ENCODE measurements around the gene GAK.

DNA sequence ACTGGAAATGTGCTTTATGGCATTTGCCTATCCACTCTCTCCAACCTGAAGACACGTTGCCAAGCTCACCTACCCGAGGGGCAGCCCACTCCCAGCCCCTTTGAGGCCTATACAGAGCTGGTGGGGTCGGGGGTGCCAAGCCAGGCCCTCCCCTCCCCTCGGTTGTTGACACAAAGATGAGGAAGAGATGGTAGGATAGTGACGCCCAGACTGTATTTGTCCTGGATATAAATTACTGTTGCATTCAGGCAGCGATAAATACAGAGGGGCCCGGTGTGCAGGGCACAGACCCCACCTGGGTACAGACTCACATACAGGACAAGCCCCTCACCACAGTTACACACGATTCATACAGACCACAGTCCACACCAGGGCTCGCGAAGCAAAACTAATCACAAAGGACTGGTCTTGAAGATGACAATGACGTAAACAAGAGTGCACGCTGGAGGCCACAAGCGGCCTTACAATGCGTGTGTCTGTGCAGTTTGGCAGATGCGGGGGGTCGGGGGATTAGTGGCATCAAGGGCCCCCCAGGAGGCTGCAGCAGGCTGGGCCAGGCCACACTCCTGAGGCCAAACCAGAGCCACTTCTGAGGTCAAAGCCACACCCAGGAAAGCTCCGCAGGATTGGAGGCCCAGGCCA is 26.7 kb upstream of the GAK start:
- TF ChIP-seq TAF1 (IDR thresholded peaks at IDR 0.05; ENCODE audit: borderline replicate concordance, insufficient read depth, low read length) (no peak), POLR2AphosphoS5 (IDR thresholded peaks at IDR 0.05; ENCODE audit: low read depth, low read length) (no peak), SIN3A (IDR thresholded peaks at IDR 0.05; ENCODE audit: borderline replicate concordance, insufficient read depth, low read length) (no peak), FOXP2 (optimal IDR thresholded peaks at IDR 0.05; ENCODE audit: borderline replicate concordance, extremely low read depth, extremely low read length, insufficient read depth) (no peak)
- TF ChIP-seq, protein P1, sequence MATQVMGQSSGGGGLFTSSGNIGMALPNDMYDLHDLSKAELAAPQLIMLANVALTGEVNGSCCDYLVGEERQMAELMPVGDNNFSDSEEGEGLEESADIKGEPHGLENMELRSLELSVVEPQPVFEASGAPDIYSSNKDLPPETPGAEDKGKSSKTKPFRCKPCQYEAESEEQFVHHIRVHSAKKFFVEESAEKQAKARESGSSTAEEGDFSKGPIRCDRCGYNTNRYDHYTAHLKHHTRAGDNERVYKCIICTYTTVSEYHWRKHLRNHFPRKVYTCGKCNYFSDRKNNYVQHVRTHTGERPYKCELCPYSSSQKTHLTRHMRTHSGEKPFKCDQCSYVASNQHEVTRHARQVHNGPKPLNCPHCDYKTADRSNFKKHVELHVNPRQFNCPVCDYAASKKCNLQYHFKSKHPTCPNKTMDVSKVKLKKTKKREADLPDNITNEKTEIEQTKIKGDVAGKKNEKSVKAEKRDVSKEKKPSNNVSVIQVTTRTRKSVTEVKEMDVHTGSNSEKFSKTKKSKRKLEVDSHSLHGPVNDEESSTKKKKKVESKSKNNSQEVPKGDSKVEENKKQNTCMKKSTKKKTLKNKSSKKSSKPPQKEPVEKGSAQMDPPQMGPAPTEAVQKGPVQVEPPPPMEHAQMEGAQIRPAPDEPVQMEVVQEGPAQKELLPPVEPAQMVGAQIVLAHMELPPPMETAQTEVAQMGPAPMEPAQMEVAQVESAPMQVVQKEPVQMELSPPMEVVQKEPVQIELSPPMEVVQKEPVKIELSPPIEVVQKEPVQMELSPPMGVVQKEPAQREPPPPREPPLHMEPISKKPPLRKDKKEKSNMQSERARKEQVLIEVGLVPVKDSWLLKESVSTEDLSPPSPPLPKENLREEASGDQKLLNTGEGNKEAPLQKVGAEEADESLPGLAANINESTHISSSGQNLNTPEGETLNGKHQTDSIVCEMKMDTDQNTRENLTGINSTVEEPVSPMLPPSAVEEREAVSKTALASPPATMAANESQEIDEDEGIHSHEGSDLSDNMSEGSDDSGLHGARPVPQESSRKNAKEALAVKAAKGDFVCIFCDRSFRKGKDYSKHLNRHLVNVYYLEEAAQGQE (IDR thresholded peaks at IDR 0.05; ENCODE audit: insufficient read depth in 1 of 2, low read depth in 2 of 2, low read length in 2 of 2): no peak
